Measurements from ENCODE around the gene INSYN2B.

The INSYN2B gene

DNA sequence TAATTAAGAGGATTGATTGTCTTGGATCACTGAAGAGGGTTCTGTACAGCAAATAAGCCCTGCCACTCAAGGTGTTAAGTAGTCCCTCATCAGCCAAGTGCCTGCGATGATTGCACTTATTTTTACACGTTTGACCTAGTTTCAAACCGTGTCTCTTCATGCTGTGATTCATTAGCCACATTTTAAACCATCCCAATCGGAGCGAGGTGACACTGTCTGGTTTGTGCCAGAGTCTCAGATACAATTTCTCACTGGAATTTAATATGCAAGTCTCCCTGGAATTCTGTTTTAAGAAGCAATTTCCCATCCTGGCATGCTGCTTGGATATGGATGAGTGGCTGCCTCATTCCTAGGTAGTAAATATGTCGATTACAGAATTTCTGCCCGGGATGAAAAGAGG, 1.6 kb downstream of the INSYN2B start:
- H3K4me3 ChIP-seq (replicated peaks; ENCODE audit: low read depth, low read length) = peak overlapping the region; percentile 48
- no peak for DNase-seq (ENCODE audit: extremely low read depth, low read depth)
- TF ChIP-seq, protein P1, sequence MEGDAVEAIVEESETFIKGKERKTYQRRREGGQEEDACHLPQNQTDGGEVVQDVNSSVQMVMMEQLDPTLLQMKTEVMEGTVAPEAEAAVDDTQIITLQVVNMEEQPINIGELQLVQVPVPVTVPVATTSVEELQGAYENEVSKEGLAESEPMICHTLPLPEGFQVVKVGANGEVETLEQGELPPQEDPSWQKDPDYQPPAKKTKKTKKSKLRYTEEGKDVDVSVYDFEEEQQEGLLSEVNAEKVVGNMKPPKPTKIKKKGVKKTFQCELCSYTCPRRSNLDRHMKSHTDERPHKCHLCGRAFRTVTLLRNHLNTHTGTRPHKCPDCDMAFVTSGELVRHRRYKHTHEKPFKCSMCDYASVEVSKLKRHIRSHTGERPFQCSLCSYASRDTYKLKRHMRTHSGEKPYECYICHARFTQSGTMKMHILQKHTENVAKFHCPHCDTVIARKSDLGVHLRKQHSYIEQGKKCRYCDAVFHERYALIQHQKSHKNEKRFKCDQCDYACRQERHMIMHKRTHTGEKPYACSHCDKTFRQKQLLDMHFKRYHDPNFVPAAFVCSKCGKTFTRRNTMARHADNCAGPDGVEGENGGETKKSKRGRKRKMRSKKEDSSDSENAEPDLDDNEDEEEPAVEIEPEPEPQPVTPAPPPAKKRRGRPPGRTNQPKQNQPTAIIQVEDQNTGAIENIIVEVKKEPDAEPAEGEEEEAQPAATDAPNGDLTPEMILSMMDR (IDR thresholded peaks at IDR 0.05; ENCODE audit: low read depth, low read length, missing control alignments) = no peak

DNA sequence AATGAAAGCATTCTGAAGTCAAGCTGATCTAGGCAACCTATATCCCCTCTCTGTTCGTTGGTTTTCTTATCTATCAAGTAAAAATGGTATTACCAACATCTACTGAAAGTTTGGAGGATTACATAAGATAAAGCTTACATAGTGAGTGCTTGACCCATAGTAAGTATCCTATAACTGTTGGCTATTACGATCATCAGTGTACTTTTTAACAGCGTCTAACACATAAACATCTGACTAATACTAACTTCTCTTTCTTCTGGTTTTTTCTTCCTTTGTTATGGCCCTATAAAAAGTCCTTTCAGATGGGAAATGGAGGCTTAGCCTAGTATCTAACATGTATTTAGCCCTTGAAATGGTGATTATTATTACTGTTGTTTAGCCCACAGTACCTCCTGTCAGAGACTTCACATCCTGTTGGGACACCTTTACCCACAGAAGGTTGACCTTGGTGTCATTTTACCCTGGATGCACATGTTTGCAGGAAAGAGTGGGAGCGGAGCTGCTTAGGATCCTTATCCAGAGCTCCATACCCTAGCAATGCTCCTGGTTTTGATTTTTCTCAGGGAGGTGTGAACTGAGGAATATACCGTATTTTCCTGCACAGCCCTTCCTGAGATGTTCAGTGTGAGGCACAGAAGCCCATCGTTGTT, 6.0 kb downstream of the INSYN2B start:
- DNase-seq (ENCODE audit: extremely low read depth, low read depth) = peak; percentile 41
- TF ChIP-seq, protein P1 (IDR thresholded peaks at IDR 0.05; ENCODE audit: low read depth, low read length, missing control alignments) = no peak
- H3K4me3 ChIP-seq (replicated peaks; ENCODE audit: low read depth, low read length) = no peak overlapping the region

DNA sequence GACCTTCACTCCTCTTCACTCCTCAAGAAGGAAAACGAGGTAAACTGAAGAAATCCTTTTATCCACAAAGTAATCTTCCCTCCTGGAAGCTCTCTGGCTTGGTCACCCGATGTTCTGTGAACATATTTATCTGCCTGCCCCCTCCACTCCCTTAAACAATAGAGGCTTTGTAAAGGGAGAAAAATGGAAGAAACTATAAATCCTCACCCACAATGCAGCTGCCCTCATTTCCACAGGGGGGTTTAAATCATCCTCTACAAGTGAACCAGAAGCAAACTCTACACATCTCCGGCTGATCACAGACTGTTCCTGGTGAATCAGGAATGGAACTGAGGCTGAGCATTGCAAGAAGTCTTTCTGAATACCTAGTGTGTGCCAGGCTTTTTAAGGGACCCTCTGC, 7.2 kb downstream of the INSYN2B start:
- TF ChIP-seq, protein P1 (IDR thresholded peaks at IDR 0.05; ENCODE audit: low read depth, low read length, missing control alignments) = no peak
- no peak overlapping the region for H3K4me3 ChIP-seq (replicated peaks; ENCODE audit: low read depth, low read length)
- no peak for DNase-seq (ENCODE audit: extremely low read depth, low read depth)

DNA sequence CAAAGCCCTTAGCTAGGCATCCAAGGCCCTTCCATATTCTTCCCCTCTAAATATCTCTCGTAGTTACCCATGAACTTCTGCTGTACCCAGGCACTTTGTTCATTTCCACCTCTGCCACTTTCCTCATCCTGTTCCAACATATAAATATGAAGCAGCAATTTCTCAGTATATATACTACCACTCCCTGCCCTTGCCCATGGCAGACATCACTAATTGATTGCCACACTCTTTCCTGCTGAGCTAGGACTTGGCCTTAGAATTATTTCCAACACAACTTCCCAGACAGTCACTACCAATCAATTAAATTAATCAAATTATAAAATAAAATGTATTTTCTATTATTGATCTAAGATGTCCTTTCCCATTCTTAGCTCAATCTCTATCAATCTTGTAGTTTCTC, 8.5 kb downstream of the INSYN2B start:
- TF ChIP-seq, protein P1 (IDR thresholded peaks at IDR 0.05; ENCODE audit: low read depth, low read length, missing control alignments) = no peak

DNA sequence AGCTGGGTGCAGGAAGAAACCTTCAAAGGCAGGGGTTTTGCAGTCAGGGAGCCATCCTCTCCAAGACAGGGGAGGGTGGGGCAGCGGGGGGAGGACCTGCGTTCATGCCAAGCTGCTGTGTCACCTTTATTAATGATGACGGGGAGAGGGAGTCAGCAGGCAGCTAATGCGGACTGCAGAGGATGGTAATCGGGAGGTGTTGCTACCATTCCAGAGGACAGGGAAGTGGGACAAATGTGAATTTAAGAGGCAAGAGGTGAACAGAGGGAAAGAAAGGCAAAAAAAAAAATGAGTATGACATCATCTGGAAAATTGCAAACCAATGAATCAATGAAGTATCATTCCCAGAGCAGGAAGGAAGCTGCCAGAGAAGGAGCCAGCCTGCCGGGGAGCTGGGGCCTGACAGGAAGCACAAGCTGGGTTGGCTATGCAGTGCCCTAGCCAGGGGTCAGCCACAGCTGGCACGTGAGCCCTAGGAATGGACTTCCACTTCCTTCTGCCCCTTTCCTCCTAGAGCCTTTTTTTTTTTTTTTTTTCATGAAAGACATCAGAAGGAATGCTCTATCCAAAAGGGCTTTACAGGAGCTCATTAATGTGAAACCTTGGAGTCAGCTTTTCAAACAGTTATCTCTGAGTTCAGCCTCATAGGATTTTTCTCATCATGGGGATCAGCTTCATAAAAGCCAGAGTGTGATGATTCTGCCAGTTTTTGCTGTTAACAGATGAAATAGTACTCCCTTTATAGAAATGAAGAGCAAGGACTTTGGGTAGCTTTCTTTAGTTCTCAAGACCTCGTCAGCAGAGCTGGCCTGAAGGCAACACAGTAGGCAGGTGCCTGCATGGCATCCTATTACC, 9.2 kb downstream of the INSYN2B start:
- DNase-seq (ENCODE audit: extremely low read depth, low read depth) = peak; percentile 42
- TF ChIP-seq, protein P1 (IDR thresholded peaks at IDR 0.05; ENCODE audit: low read depth, low read length, missing control alignments) = no peak
- no peak overlapping the region for H3K4me3 ChIP-seq (replicated peaks; ENCODE audit: low read depth, low read length)

More for the DNA sequence above, 8.5 kb downstream of the INSYN2B start:
- H3K4me3 ChIP-seq (replicated peaks; ENCODE audit: low read depth, low read length) = no peak overlapping the region
- DNase-seq (ENCODE audit: extremely low read depth, low read depth) = no peak

DNA sequence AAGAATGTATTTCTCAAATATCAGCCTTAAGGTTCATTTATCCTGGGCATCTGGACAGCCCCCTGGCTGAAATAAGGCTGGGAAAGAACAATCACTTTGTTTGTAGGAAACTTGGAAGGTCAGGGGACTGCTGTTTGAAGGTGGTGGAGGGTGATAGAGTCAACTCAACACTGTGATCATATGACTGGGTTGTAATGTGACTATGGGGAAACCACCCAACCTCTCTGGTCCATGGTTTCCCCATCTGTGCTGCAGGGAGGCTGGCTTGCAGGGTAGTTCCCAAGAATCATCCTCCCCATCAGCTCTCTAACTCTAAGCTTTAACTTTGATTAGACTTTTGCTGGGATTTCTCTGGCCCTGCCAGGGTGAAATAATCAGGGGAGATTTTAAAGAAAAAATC, 10.0 kb downstream of the INSYN2B start:
- TF ChIP-seq, protein P1 (IDR thresholded peaks at IDR 0.05; ENCODE audit: low read depth, low read length, missing control alignments) = no peak
- DNase-seq (ENCODE audit: extremely low read depth, low read depth) = no peak
- H3K4me3 ChIP-seq (replicated peaks; ENCODE audit: low read depth, low read length) = no peak overlapping the region
